Uterus (tissue), 4 donors: ENCODE results near the gene CROT. TPM values are rescaled to one million over a fixed set of nuclear protein-coding genes. Genes with fewer than 3 reads are reported as not detected.

Source experiments
- DNase-seq, 2 donors: peaks; one replicate each; pipeline ENCODE4 v3.0.0-alpha.2; 2019 to 2020
- H3K27ac ChIP-seq, 2 donors: fragments of 200-600 bp; sonication (generic); 1 replicate in 1 of 2; 2 replicates in 1 of 2; pipeline ENCODE4 v1.5.1; 2016 to 2018
- H3K27me3 ChIP-seq, 2 donors: fragments of 200-600 bp; sonication (generic); one replicate each; pipeline ENCODE4 v1.5.1; 2018 to 2019; ENCODE audit warnings: control low read depth in 1 of 2
- H3K36me3 ChIP-seq, 2 donors: fragments of 200-600 bp; sonication (generic); one replicate each; pipeline ENCODE4 v1.5.1; 2019; ENCODE audit warnings: control low read depth in 1 of 2
- H3K4me1 ChIP-seq, 2 donors: fragments of 200-600 bp; sonication (generic); one replicate each; pipeline ENCODE4 v1.5.1; 2018 to 2019; ENCODE audit warnings: control low read depth in 1 of 2
- H3K4me3 ChIP-seq, 2 donors: fragments of 200-600 bp; sonication (generic); 1 replicate in 1 of 2; 2 replicates in 1 of 2; pipeline ENCODE4 v1.5.1; 2018 to 2019; ENCODE audit warnings: mild to moderate bottlenecking in 1 of 2
- H3K9me3 ChIP-seq, 2 donors: fragments of 200-600 bp; sonication (generic); one replicate each; pipeline ENCODE4 v1.5.1; 2019; ENCODE audit warnings: control low read depth in 1 of 2
- POLR2A ChIP-seq, 2 donors: fragments of 450-650 bp; IDR thresholded peaks; one replicate each; pipeline ENCODE4 v1.6.1; 2016; ENCODE audit warnings: antibody characterized with exemption in 2 of 2, mild to moderate bottlenecking in 1 of 2, moderate library complexity in 1 of 2
- intact Hi-C: fragments of 100-400 bp; cut with DNase I; formaldehyde crosslinking; loops from one replicate; pipeline ENCODE4 v1.15.1; 2023; ENCODE audit warnings: low total_unique reads
- total RNA-seq, 4 donors: library from RNA; depleted of rRNA in 3 of 4; stranded (reverse); fragments of >200 nt in 3 of 4; gene quantifications; one replicate each; pipeline versions ENCODE4 v1.1.0 to v1.2.4, GENCODE V29; 2014 to 2023
- TF ChIP-seq, protein P1 (sequence below), 4 experiments: fragments of 200-600 bp in 2 of 4; fragments of 450-650 bp in 2 of 4; sonication (generic) in 2 of 4; IDR thresholded peaks; one replicate each; pipeline ENCODE4 v1.5.1; 2016 to 2019; ENCODE audit warnings: antibody characterized with exemption in 4 of 4, mild to moderate bottlenecking in 2 of 4, moderate library complexity in 1 of 4
- donor health status: DM: yes; HTN: yes; CAD: no.

Gene CROT
- total RNA-seq, 4 donors from 2014 or later = 4.1 to 43.0 (median 14.0) TPM

DNA sequence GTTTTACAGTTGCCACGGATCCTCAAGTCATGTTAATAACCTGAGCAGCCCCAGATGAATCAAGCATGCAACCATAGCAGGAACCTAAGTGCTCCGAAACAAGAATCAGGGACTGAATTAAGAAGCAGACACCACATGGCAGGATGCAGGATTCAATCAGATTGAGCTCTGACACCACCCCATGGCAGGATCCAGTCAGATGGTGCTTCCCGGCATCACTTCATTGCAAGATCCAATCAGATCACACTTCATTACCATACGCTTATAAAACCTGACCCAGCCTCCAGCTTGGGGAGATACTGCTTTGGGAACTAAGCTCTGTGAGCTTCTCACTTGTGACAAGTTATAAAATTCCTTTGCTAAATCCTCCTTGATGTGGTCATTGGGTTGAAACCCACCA, 74.7 kb downstream of the CROT start:
- TF ChIP-seq POLR2A (IDR thresholded peaks at IDR 0.05) = no peak
- TF ChIP-seq, protein P1, sequence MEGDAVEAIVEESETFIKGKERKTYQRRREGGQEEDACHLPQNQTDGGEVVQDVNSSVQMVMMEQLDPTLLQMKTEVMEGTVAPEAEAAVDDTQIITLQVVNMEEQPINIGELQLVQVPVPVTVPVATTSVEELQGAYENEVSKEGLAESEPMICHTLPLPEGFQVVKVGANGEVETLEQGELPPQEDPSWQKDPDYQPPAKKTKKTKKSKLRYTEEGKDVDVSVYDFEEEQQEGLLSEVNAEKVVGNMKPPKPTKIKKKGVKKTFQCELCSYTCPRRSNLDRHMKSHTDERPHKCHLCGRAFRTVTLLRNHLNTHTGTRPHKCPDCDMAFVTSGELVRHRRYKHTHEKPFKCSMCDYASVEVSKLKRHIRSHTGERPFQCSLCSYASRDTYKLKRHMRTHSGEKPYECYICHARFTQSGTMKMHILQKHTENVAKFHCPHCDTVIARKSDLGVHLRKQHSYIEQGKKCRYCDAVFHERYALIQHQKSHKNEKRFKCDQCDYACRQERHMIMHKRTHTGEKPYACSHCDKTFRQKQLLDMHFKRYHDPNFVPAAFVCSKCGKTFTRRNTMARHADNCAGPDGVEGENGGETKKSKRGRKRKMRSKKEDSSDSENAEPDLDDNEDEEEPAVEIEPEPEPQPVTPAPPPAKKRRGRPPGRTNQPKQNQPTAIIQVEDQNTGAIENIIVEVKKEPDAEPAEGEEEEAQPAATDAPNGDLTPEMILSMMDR (IDR thresholded peaks at IDR 0.05) = no peak
- no peaks in the 10 kb centered on the region for H3K27me3 ChIP-seq
- no peaks in the 10 kb centered on the region for H3K36me3 ChIP-seq
- DNase-seq = no peak
- H3K9me3 ChIP-seq = no peaks in the 10 kb centered on the region
- no peak overlapping the region for H3K27ac ChIP-seq
- H3K4me1 ChIP-seq = no peaks in the 10 kb centered on the region
- intact Hi-C loops = no loop called here
- no peak overlapping the region for H3K4me3 ChIP-seq

DNA sequence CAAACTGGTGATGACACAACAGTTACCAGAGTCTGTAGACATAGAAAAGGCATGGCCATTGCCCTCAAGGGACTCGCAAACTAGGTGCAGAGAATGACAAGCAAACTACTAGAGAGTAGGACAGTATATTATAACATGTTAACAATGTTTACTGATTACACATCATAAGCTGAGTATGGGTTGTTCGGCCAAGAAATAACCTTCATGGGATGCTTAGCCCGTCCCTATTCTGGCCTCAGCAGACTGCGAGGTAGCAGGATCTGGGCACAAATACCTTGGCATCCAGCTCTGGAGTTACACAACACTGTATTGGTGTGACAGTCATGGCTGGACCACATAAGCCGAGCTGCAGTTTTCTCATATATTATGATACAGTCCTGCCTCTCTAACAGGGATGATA, 78.6 kb downstream of the CROT start:
- TF ChIP-seq POLR2A (IDR thresholded peaks at IDR 0.05) = no peak
- TF ChIP-seq, protein P1 (IDR thresholded peaks at IDR 0.05) = no peak
- H3K4me1 ChIP-seq = no peaks in the 10 kb centered on the region
- no peak overlapping the region for H3K4me3 ChIP-seq
- H3K27ac ChIP-seq = no peak overlapping the region
- no peaks in the 10 kb centered on the region for H3K27me3 ChIP-seq
- intact Hi-C loops = no loop called here
- no peaks in the 10 kb centered on the region for H3K9me3 ChIP-seq
- no peak for DNase-seq
- H3K36me3 ChIP-seq = no peaks in the 10 kb centered on the region

DNA sequence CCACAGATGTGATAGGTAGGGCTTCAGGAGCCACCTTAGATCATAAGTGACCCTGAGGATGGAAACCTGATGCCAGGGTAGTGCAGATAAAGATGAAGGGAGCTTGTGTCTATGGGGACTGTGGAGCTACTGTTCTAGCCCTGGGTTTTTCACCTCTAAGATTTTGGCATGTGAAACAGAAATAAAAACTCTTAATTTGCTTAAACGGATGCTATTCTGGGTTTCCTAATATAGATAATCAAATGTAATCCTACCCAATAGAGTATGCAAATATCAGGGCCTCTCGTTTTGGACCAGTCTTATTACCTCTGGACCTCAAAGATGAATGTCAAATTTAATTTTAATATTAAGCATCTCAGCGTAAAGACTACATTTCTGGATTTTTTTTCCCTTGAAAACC, 80.7 kb downstream of the CROT start:
- H3K27ac ChIP-seq = no peak overlapping the region
- no peak overlapping the region for H3K4me3 ChIP-seq
- intact Hi-C loops = no loop called here
- H3K36me3 ChIP-seq = no peaks in the 10 kb centered on the region
- no peaks in the 10 kb centered on the region for H3K9me3 ChIP-seq
- no peak for DNase-seq
- H3K4me1 ChIP-seq = no peaks in the 10 kb centered on the region
- TF ChIP-seq POLR2A (IDR thresholded peaks at IDR 0.05) = no peak
- TF ChIP-seq, protein P1 (IDR thresholded peaks at IDR 0.05) = no peak
- H3K27me3 ChIP-seq = no peaks in the 10 kb centered on the region

DNA sequence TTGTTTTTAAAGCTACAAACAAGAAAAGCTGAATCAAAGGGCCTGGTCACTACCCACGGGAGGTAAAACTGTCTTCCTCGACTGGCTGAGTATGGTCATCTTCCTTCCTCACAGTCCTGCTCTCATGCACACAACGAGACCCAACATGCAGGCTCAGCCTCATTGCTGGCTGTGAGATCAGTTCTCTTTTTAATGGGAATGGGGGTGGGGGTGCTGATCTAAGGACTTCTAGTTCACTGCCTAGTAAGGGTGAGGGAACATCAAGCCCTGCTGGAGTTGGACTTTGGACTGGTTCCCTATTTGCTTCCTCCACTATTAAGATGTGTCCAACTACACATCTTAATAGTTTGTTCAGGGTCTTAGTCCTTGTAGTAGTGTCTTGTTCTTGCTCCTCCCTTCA, 81.8 kb downstream of the CROT start:
- DNase-seq = no peak
- no peaks in the 10 kb centered on the region for H3K4me1 ChIP-seq
- no peaks in the 10 kb centered on the region for H3K9me3 ChIP-seq
- no peaks in the 10 kb centered on the region for H3K36me3 ChIP-seq
- TF ChIP-seq POLR2A (IDR thresholded peaks at IDR 0.05) = no peak
- TF ChIP-seq, protein P1 (IDR thresholded peaks at IDR 0.05) = no peak
- no peak overlapping the region for H3K27ac ChIP-seq
- no peaks in the 10 kb centered on the region for H3K27me3 ChIP-seq
- H3K4me3 ChIP-seq = no peak overlapping the region
- intact Hi-C loops = no loop called here

DNA sequence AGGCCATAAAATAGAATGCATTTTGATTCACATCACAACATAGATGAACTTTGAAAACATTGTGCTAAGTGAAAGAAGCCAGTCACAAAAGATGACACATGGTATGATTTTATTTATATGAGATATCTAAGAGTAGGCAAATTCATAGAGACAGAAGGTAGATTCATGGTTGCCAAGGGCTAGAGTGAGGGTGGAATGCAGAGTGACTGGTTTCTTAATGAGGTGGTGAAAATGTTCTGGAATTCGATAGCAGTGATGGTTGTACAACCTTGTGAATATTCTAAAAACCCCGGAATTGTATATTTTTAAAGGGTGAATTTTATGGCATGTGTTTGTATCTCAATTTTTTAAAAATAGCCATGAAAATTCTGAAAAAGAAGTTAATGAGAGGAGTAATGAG, 87.1 kb downstream of the CROT start:
- intact Hi-C loops = no loop called here
- no peaks in the 10 kb centered on the region for H3K9me3 ChIP-seq
- TF ChIP-seq, protein P1 (IDR thresholded peaks at IDR 0.05) = no peak
- no peak for TF ChIP-seq POLR2A (IDR thresholded peaks at IDR 0.05)
- no peak overlapping the region for H3K27ac ChIP-seq
- no peak for DNase-seq
- H3K27me3 ChIP-seq = no peaks in the 10 kb centered on the region
- H3K4me1 ChIP-seq = no peaks in the 10 kb centered on the region
- no peaks in the 10 kb centered on the region for H3K36me3 ChIP-seq
- H3K4me3 ChIP-seq = no peak overlapping the region
